Measurements from ENCODE around the gene SLC25A45. TPM values are rescaled to one million over a fixed set of nuclear protein-coding genes. Genes with fewer than 3 reads are reported as not detected.

The SLC25A45 gene
- total RNA-seq, 4 donors from 2014 or later = 2.2 to 5.6 (median 5.2) TPM

DNA sequence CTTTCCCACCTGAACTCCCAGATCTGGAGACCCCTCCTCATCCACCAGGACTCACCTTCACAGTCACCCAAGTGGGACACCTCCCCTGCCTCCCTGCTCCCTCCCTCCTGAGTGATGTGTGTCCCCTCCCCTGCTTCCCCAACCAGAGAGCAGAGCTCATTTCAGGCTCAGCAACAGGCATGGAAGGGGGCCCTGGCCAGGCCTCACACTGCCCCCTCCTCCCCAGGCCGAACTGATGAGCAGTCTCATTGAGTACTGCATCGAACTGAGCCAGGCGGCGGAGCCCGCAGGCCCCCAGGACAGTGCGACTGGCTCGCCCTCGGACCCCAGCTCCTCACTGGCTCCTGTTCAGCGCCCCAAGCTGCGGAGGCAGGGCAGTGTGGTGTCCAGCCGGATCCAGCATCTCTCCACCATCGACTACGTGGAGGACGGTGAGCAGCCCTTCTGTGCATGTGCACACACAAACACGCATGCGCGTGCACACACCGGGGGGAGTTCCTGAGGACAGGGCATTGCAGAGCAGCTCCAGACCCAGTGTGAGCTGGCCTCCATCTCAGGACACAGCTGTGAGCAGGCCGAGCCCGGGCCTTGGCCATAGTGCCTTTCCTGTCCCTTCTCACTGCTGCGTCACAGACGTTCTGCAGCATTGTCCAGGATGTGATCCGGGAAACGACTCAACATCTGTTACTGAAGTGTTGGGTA is 22.3 kb upstream of the SLC25A45 start:
- Histone ChIP-seq H3K36me3 (peaks cover 0 to 48% (median 8%) of the 10 kb centered on the region in 4 donors), H3K4me1 (peaks cover 3 to 32% (median 11%) of the 10 kb centered on the region in 4 donors)
- no peak for DNase-seq

DNA sequence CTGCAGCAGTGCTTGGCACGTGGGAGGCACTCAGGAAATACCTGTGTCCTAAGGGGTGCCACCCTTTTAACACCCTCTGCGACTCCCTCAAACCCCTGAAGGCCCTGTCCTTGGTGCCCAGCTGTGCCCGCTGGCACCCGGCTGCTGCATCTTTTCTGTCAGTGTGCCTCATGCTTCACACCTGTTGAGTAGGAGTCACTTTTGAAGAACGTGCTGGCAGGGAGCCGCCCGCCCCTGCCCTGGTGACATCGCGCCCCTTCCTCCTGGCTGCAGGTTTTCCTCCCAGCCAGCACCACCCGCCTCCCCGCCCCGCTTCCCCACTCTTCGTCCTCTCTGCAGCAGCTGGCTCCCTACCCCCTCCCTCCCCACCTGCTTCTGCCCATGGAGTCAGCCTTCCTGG is 21.8 kb upstream of the SLC25A45 start:
- 77% methylated on average over 13 of the region's 13 CpGs; no CpG with 5 or more reads in 1 of the 2 donors for WGBS, 2 donors (ENCODE audit: low coverage in 1 of 2)
- Histone ChIP-seq H3K27me3 (no peaks in the 10 kb centered on the region), H3K27ac (peak overlapping the region; percentile 7 to 67 (median 48)), H3K4me1 (peaks cover 3 to 32% (median 11%) of the 10 kb centered on the region in 4 donors), H3K36me3 (peaks cover 0 to 48% (median 6%) of the 10 kb centered on the region in 4 donors), H3K9me3 (no peaks in the 10 kb centered on the region), H3K4me3 (no peak overlapping the region)
- DNase-seq = no peak
- intact Hi-C loops (cut with DNase I; ENCODE audit: low total_unique reads) = no loop called here
- in situ Hi-C loops (cut with MboI; ENCODE audit: low pct_ligation_motif_present in 1 of 4, low pct_unique_long_range_greater_than_20kb in 1 of 4, low sequenced_read_pairs in 3 of 4) = no loop called here
- no peak for TF ChIP-seq EP300 (IDR thresholded peaks at IDR 0.05; ENCODE audit: low read depth)
- TF ChIP-seq, protein P1, sequence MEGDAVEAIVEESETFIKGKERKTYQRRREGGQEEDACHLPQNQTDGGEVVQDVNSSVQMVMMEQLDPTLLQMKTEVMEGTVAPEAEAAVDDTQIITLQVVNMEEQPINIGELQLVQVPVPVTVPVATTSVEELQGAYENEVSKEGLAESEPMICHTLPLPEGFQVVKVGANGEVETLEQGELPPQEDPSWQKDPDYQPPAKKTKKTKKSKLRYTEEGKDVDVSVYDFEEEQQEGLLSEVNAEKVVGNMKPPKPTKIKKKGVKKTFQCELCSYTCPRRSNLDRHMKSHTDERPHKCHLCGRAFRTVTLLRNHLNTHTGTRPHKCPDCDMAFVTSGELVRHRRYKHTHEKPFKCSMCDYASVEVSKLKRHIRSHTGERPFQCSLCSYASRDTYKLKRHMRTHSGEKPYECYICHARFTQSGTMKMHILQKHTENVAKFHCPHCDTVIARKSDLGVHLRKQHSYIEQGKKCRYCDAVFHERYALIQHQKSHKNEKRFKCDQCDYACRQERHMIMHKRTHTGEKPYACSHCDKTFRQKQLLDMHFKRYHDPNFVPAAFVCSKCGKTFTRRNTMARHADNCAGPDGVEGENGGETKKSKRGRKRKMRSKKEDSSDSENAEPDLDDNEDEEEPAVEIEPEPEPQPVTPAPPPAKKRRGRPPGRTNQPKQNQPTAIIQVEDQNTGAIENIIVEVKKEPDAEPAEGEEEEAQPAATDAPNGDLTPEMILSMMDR (IDR thresholded peaks at IDR 0.05) = no peak
- no peak for TF ChIP-seq POLR2AphosphoS5 (IDR thresholded peaks at IDR 0.05)
- no peak for TF ChIP-seq POLR2A (IDR thresholded peaks at IDR 0.05)

More for the DNA sequence above, 22.3 kb upstream of the SLC25A45 start:
- WGBS, 2 donors (ENCODE audit: low coverage in 1 of 2) = 96% methylated on average over 24 of the region's 24 CpGs; no CpG with 5 or more reads in 1 of the 2 donors
- no peak overlapping the region for H3K4me3 ChIP-seq
- no peaks in the 10 kb centered on the region for H3K27me3 ChIP-seq
- H3K27ac ChIP-seq = peak overlapping the region in 3 of 4 donors; percentile 5 to 67 (median 37)
- TF ChIP-seq EP300 (IDR thresholded peaks at IDR 0.05; ENCODE audit: low read depth) = no peak
- TF ChIP-seq, protein P1 (IDR thresholded peaks at IDR 0.05) = no peak
- no peak for TF ChIP-seq POLR2A (IDR thresholded peaks at IDR 0.05)
- TF ChIP-seq POLR2AphosphoS5 (IDR thresholded peaks at IDR 0.05) = no peak
- intact Hi-C loops (cut with DNase I; ENCODE audit: low total_unique reads) = no loop called here
- in situ Hi-C loops (cut with MboI; ENCODE audit: low pct_ligation_motif_present in 1 of 4, low pct_unique_long_range_greater_than_20kb in 1 of 4, low sequenced_read_pairs in 3 of 4) = no loop called here
- no peaks in the 10 kb centered on the region for H3K9me3 ChIP-seq

DNA sequence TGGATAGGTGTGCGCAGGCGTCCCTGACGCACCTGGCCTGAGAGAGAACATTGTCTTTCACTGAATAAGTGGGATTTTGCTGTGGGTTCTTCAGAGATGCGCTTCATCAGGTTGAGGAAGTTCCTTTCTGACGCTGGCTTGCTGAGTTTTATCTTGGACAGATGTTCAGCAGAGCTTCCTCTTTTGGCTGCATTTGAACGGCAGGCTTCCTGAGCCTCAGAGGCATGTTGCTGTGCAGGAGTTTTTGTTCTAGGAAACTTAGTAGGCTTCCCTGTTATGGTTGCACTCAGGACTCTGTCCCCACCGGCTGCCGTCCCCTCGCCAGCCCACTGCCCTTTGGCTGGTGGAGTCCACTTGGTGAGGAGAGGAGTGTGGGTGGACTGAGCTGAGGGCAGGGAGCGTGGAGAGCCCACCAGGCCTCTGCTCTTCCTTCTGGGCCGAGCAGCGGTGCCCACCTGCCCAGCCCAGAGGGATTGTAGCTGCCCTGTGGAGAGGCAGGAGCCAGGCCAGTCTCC is 21.2 kb upstream of the SLC25A45 start:
- peak overlapping the region; percentile 7 to 67 (median 48) for H3K27ac ChIP-seq
- H3K4me3 ChIP-seq = no peak overlapping the region
- TF ChIP-seq, protein P1 (IDR thresholded peaks at IDR 0.05) = no peak
- peak in 2 of 3 donors; percentile 17 to 18 for TF ChIP-seq POLR2AphosphoS5 (IDR thresholded peaks at IDR 0.05)
- in situ Hi-C loops (cut with MboI; ENCODE audit: low pct_ligation_motif_present in 1 of 4, low pct_unique_long_range_greater_than_20kb in 1 of 4, low sequenced_read_pairs in 3 of 4) = no loop called here
- no peak for DNase-seq
- peaks cover 0 to 46% (median 6%) of the 10 kb centered on the region in 4 donors for H3K36me3 ChIP-seq
- intact Hi-C loops (cut with DNase I; ENCODE audit: low total_unique reads) = no loop called here
- H3K9me3 ChIP-seq = no peaks in the 10 kb centered on the region
- no peaks in the 10 kb centered on the region for H3K27me3 ChIP-seq
- WGBS, 2 donors (ENCODE audit: low coverage in 1 of 2) = 67% methylated on average over 12 of the region's 12 CpGs; no CpG with 5 or more reads in 1 of the 2 donors
- H3K4me1 ChIP-seq = peaks cover 3 to 32% (median 11%) of the 10 kb centered on the region in 4 donors

DNA sequence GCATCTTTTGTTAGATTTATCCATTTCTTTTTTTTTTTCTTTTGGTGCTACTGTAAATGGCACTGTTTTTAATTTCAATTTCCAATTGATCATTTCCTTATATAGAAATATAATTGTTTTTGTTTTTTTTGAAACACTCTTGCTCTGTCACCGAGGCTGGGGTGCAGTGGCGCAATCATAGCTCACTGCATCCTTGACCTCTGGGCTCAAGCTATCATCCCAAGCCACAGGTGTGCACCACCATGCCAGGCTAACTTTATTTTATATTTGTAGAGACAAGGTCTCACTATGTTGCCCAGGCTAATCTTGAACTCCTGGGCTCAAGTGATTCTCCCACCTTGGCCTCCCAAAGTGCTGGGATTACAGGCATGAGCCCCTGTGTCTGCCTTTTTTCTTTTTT is 20.3 kb upstream of the SLC25A45 start:
- Histone ChIP-seq H3K27ac (no peak overlapping the region), H3K9me3 (no peaks in the 10 kb centered on the region), H3K4me3 (no peak overlapping the region), H3K27me3 (no peaks in the 10 kb centered on the region), H3K36me3 (peaks cover 0 to 43% (median 6%) of the 10 kb centered on the region in 4 donors), H3K4me1 (peaks cover 3 to 32% (median 11%) of the 10 kb centered on the region in 4 donors)
- in situ Hi-C loops (cut with MboI; ENCODE audit: low pct_ligation_motif_present in 1 of 4, low pct_unique_long_range_greater_than_20kb in 1 of 4, low sequenced_read_pairs in 3 of 4) = no loop called here
- WGBS, 2 donors (ENCODE audit: low coverage in 1 of 2) = 79 to 84% methylated on average over 2 of the region's 2 CpGs
- intact Hi-C loops (cut with DNase I; ENCODE audit: low total_unique reads) = no loop called here
- no peak for DNase-seq
- TF ChIP-seq POLR2AphosphoS5 (IDR thresholded peaks at IDR 0.05) (no peak), EP300 (IDR thresholded peaks at IDR 0.05; ENCODE audit: low read depth) (no peak), POLR2A (IDR thresholded peaks at IDR 0.05) (no peak)
- TF ChIP-seq, protein P1 (IDR thresholded peaks at IDR 0.05) = no peak

Data from transverse colon (tissue), 4 donors.